IMR-90 (cell line): Measurements from ENCODE around the gene SLC4A2. TPM values are rescaled to one million over a fixed set of nuclear protein-coding genes. Genes with fewer than 3 reads are reported as not detected.

Experiments used
- ATAC-seq: fragments of 200-7000 bp; cut with Tn5 transposase; 2 replicates; pipeline ENCODE4 v1.9.1; 2020; ENCODE audit warnings: low read depth, mild to moderate bottlenecking, moderate library complexity
- BruUV-seq: library from RNA; stranded (reverse); fragments of 400-500 nt; replicated peaks from 2 replicates; lab custom pipeline; 2021; lab: Mats Ljungman, UMichigan
- CTCF ChIA-PET: fragments of 300-600 bp; formaldehyde crosslinking; extraction: SDS; loops from one replicate; lab custom pipeline; 2021; ENCODE audit warnings: antibody characterized with exemption; lab: Yijun Ruan, JAX
- POLR2A ChIA-PET: fragments of 300-600 bp; sonication (Branson Sonifier 250); formaldehyde crosslinking; loops from one replicate; lab custom pipeline; 2022; ENCODE audit warnings: antibody characterized with exemption; ENCODE audit not compliant: unreplicated experiment; lab: Charles Lee
- DNase-seq: peaks from one replicate; pipeline ENCODE4 v3.0.0; 2013
- H2AFZ ChIP-seq: replicated peaks from 2 replicates; pipeline ENCODE3; 2013; ENCODE audit warnings: low read length, mild to moderate bottlenecking; ENCODE audit not compliant: poor library complexity
- H2AK5ac ChIP-seq: 2 replicates; pipeline ENCODE4 v1.6.1; 2013; ENCODE audit warnings: low read depth, low read length, inconsistent platforms
- H2AK9ac ChIP-seq: replicated peaks from 2 replicates; pipeline ENCODE3; 2013; ENCODE audit warnings: mild to moderate bottlenecking, low read depth, low read length, moderate library complexity; ENCODE audit not compliant: poor library complexity
- H2BK120ac ChIP-seq: 2 replicates; pipeline ENCODE4 v1.6.1; 2013; ENCODE audit warnings: low read depth, low read length, inconsistent platforms
- H2BK15ac ChIP-seq: 3 replicates; pipeline ENCODE4 v1.6.1; 2013; ENCODE audit warnings: low read depth, low read length, inconsistent platforms
- H2BK20ac ChIP-seq: 2 replicates; pipeline ENCODE4 v1.6.1; 2013; ENCODE audit warnings: low read depth, mild to moderate bottlenecking, inconsistent platforms, low read length, moderate library complexity
- H2BK5ac ChIP-seq: 2 replicates; pipeline ENCODE4 v1.6.1; 2013; ENCODE audit warnings: mild to moderate bottlenecking, low read depth, low read length, inconsistent platforms; ENCODE audit not compliant: poor library complexity, severe bottlenecking
- H3K14ac ChIP-seq: replicated peaks from 2 replicates; pipeline ENCODE4 v1.6.1; 2013; ENCODE audit warnings: low read depth, low read length, inconsistent platforms
- H3K18ac ChIP-seq: 2 replicates; pipeline ENCODE4 v1.6.1; 2013; ENCODE audit warnings: low read depth, low read length, control low read depth
- H3K23ac ChIP-seq: 2 replicates; pipeline ENCODE4 v1.6.1; 2013; ENCODE audit warnings: low read depth, low read length, inconsistent platforms
- H3K27ac ChIP-seq: 2 replicates; pipeline ENCODE4 v1.5.1; 2013; ENCODE audit warnings: mild to moderate bottlenecking, control low read depth, low read length; ENCODE audit not compliant: insufficient read depth
- H3K27me3 ChIP-seq: 2 replicates; pipeline ENCODE4 v1.6.1; 2013; ENCODE audit warnings: low read length; ENCODE audit not compliant: control insufficient read depth, insufficient read depth
- H3K36me3 ChIP-seq: 2 replicates; pipeline ENCODE4 v1.6.1; 2013; ENCODE audit warnings: low read length, mixed read lengths; ENCODE audit not compliant: control insufficient read depth, insufficient read depth
- H3K4ac ChIP-seq: 2 replicates; pipeline ENCODE4 v1.6.1; 2013; ENCODE audit warnings: low read depth, low read length, inconsistent platforms
- H3K4me1 ChIP-seq: 2 replicates; pipeline ENCODE4 v1.6.1; 2013; ENCODE audit warnings: low read length, mixed read lengths; ENCODE audit not compliant: control insufficient read depth, insufficient read depth
- H3K4me2 ChIP-seq: 2 replicates; pipeline ENCODE4 v1.6.1; 2013; ENCODE audit warnings: low read depth, mild to moderate bottlenecking, control low read depth, low read length, moderate library complexity
- H3K4me3 ChIP-seq: 2 replicates; pipeline ENCODE4 v1.5.1; 2013; ENCODE audit warnings: low read depth, mild to moderate bottlenecking, control low read depth, low read length, moderate library complexity; ENCODE audit not compliant: insufficient read depth
- H3K56ac ChIP-seq: 2 replicates; pipeline ENCODE4 v1.6.1; 2013; ENCODE audit warnings: low read length, inconsistent platforms; ENCODE audit not compliant: insufficient read depth; ENCODE audit errors: extremely low read depth
- H3K79me1 ChIP-seq, 2 experiments: 2 replicates each; pipeline ENCODE4 v1.6.1; 2013; ENCODE audit warnings: low read length in 2 of 2, inconsistent platforms in 1 of 2, low read depth in 1 of 2
- H3K9ac ChIP-seq: 2 replicates; pipeline ENCODE4 v1.6.1; 2013; ENCODE audit warnings: low read depth, low read length, control low read depth
- H3K9me1 ChIP-seq: 2 replicates; pipeline ENCODE4 v1.6.1; 2013; ENCODE audit warnings: low read length, inconsistent platforms; ENCODE audit not compliant: insufficient read depth
- H3K9me3 ChIP-seq: 2 replicates; pipeline ENCODE4 v1.6.1; 2013; ENCODE audit warnings: low read length; ENCODE audit not compliant: control insufficient read depth, insufficient read depth
- H4K20me1 ChIP-seq: 2 replicates; pipeline ENCODE4 v1.6.1; 2013; ENCODE audit warnings: low read length, inconsistent platforms; ENCODE audit not compliant: insufficient read depth
- H4K5ac ChIP-seq: 2 replicates; pipeline ENCODE4 v1.6.1; 2013; ENCODE audit warnings: mild to moderate bottlenecking, low read depth, low read length, control low read depth
- H4K8ac ChIP-seq, 2 experiments: 2 replicates each; pipeline ENCODE4 v1.6.1; 2013; ENCODE audit warnings: low read depth in 2 of 2, low read length in 2 of 2, control low read depth in 1 of 2, inconsistent platforms in 1 of 2
- H4K91ac ChIP-seq: 2 replicates; pipeline ENCODE4 v1.6.1; 2013; ENCODE audit warnings: low read depth, low read length, inconsistent platforms; ENCODE audit not compliant: insufficient read depth
- CHD1 ChIP-seq: IDR thresholded peaks from 2 replicates; pipeline ENCODE4 v1.6.1; 2012; ENCODE audit warnings: low read depth, low read length, improper control_type of control experiment
- CTCF ChIP-seq: conservative IDR thresholded peaks from 2 replicates; pipeline ENCODE4 v1.5.1; 2012; ENCODE audit warnings: mild to moderate bottlenecking, low read depth, low read length, improper control_type of control experiment
- ELK1 ChIP-seq: fragments of 150-350 bp; IDR thresholded peaks from 2 replicates; pipeline ENCODE4 v1.6.1; 2016; ENCODE audit warnings: low read depth, mild to moderate bottlenecking, low read length, moderate library complexity, borderline replicate concordance
- FOS ChIP-seq: fragments of 150-350 bp; IDR thresholded peaks from 2 replicates; pipeline ENCODE4 v1.6.1; 2016; ENCODE audit warnings: low read depth, low read length
- MAFK ChIP-seq: IDR thresholded peaks from 2 replicates; pipeline ENCODE4 v1.6.1; 2012; ENCODE audit warnings: low read depth, low read length, improper control_type of control experiment
- NFE2L2 ChIP-seq: fragments of 150-350 bp; IDR thresholded peaks from 2 replicates; pipeline ENCODE4 v1.6.1; 2016; ENCODE audit warnings: low read depth, mild to moderate bottlenecking, low read length
- POLR2A ChIP-seq: IDR thresholded peaks from 2 replicates; pipeline ENCODE4 v1.6.1; 2012; ENCODE audit warnings: mild to moderate bottlenecking, low read depth, low read length
- RAD21 ChIP-seq: IDR thresholded peaks from 2 replicates; pipeline ENCODE4 v1.6.1; 2012; ENCODE audit warnings: low read length, improper control_type of control experiment
- RCOR1 ChIP-seq: IDR thresholded peaks from 2 replicates; pipeline ENCODE4 v1.6.1; 2012; ENCODE audit warnings: mild to moderate bottlenecking, low read length, improper control_type of control experiment; ENCODE audit not compliant: insufficient replicate concordance
- RFX5 ChIP-seq: IDR thresholded peaks from 2 replicates; pipeline ENCODE4 v1.8.0; 2012; ENCODE audit warnings: low read depth, mild to moderate bottlenecking, low read length, moderate library complexity
- SMC3 ChIP-seq: fragments of 150-350 bp; IDR thresholded peaks from 2 replicates; pipeline ENCODE4 v1.6.1; 2016; ENCODE audit warnings: low read depth, mild to moderate bottlenecking, antibody characterized with exemption, low read length, moderate library complexity
- USF2 ChIP-seq: fragments of 150-350 bp; IDR thresholded peaks from 2 replicates; pipeline ENCODE4 v1.6.1; 2017; ENCODE audit warnings: mild to moderate bottlenecking, antibody characterized with exemption, low read length, low read depth
- WGBS, 2 experiments: methylation state at CpG; one replicate each; pipeline versions ENCODE4 v1.1.5 to v1.1.7; 2013; ENCODE audit warnings: missing lambda C conversion rate in 2 of 2; ENCODE audit not compliant: insufficient read length in 1 of 2; ENCODE audit errors: extremely low coverage in 2 of 2; 5-methylcytosine and 5-hydroxymethylcytosine counted together
- dilution Hi-C: fragments of 300-500 bp; cut with HindIII; formaldehyde crosslinking; loops from one replicate; pipeline ENCODE4 v1.14.3; 2018; ENCODE audit warnings: low sequenced_read_pairs; ENCODE audit not compliant: unreplicated experiment
- in situ Hi-C: fragments of 300-500 bp; cut with MboI; formaldehyde crosslinking; loops from 3 replicates; pipeline ENCODE4 v1.14.3; 2019; ENCODE audit warnings: low sequenced_read_pairs, inconsistent platforms, mixed read lengths
- intact Hi-C: fragments of 100-400 bp; cut with micrococcal nuclease; formaldehyde crosslinking; loops from 2 replicates; pipeline ENCODE4 v1.10.0; 2022
- polyA plus RNA-seq, 3 experiments: library from polyadenylated mRNA; depleted of rRNA; stranded (reverse); fragments of >200 nt; gene quantifications; 2 replicates each; pipeline ENCODE4 v1.2.3, GENCODE V29; 2012; ENCODE audit warnings: low replicate concordance in 1 of 3
- total RNA-seq: library from RNA; depleted of rRNA; stranded (reverse); fragments of >200 nt; gene quantifications from 2 replicates; pipeline ENCODE4 v1.2.3, GENCODE V29; 2012

SLC4A2 gene
- total and polyA plus RNA-seq, 2 of the 4 experiments (the other 2 are of a cell fraction): 29.6 to 91.0 TPM

- no peak for DNase-seq
- no peak for TF ChIP-seq RAD21
- no peak for TF ChIP-seq FOS
- no peak for TF ChIP-seq POLR2A
- no peak for TF ChIP-seq RFX5
- no peak for TF ChIP-seq USF2
- TF ChIP-seq SMC3: no peak
- TF ChIP-seq ELK1: no peak
- TF ChIP-seq MAFK: no peak
- no peak for TF ChIP-seq CHD1
- TF ChIP-seq NFE2L2: no peak
- TF ChIP-seq CTCF: no peak
- no peak for TF ChIP-seq RCOR1
- no peak overlapping the region for H2AFZ ChIP-seq
- H3K9ac ChIP-seq: no peak overlapping the region
- no peak overlapping the region for H2BK120ac ChIP-seq
- no peaks in the 10 kb centered on the region for H4K20me1 ChIP-seq
- H3K4me2 ChIP-seq: no peak overlapping the region
- H3K36me3 ChIP-seq: no peaks in the 10 kb centered on the region
- H3K18ac ChIP-seq: no peak overlapping the region
- POLR2A ChIA-PET: no interaction called here
- H2AK9ac ChIP-seq: peak overlapping the region; percentile 9
- H2AK5ac ChIP-seq: no peak overlapping the region
- 0 out of 2 replicates have a peak overlapping the region, but pooled peaks have one; percentile 33 for H3K23ac ChIP-seq
- no peak for ATAC-seq
- H3K79me1 ChIP-seq: no peaks in the 10 kb centered on the region
- H3K4me1 ChIP-seq: peaks cover 9% of the 10 kb centered on the region; the same call in 1 of the 2 replicates
- H3K56ac ChIP-seq: no peak overlapping the region
- dilution Hi-C loops (no loop called here), intact Hi-C loops (loop anchor here (5.0 kb wide), 1 partner anchor 101 kb away; no protein-coding TSS in a partner anchor), in situ Hi-C loops (no loop called here)
- H3K27ac ChIP-seq: no peak overlapping the region
- no peaks in the 10 kb centered on the region for H3K9me1 ChIP-seq
- no peak overlapping the region for H2BK5ac ChIP-seq
- CTCF ChIA-PET: interaction anchor here (1.1 kb wide), 1 partner anchor 17 kb away, joined by 3 read pairs; the partner anchor contains the start of gene ABCB8
- H4K91ac ChIP-seq: no peak overlapping the region
- peaks cover 13% of the 10 kb centered on the region; the same call in 1 of the 2 replicates for H3K27me3 ChIP-seq
- H3K9me3 ChIP-seq: no peaks in the 10 kb centered on the region
- H3K14ac ChIP-seq: no peak overlapping the region
- H3K4me3 ChIP-seq: no peak overlapping the region
- no peak overlapping the region for H2BK20ac ChIP-seq
- no TSS peak for BruUV-seq
- H4K5ac ChIP-seq: no peak overlapping the region; the same call in 1 of the 2 replicates
- H4K8ac ChIP-seq: no peak overlapping the region
- no CpG with 5 or more reads among the region's 1 CpG for WGBS, 2 experiments
- H2BK15ac ChIP-seq: 0 out of 3 replicates have a peak overlapping the region, but pooled peaks have one; percentile 15
- no peak overlapping the region for H3K4ac ChIP-seq
These were observed 48.3 kb upstream of the SLC4A2 start for GRCh38 chr7:151011097-151011409.
